Measurements from ENCODE around the gene MCF2L2.

MCF2L2 gene

DNA sequence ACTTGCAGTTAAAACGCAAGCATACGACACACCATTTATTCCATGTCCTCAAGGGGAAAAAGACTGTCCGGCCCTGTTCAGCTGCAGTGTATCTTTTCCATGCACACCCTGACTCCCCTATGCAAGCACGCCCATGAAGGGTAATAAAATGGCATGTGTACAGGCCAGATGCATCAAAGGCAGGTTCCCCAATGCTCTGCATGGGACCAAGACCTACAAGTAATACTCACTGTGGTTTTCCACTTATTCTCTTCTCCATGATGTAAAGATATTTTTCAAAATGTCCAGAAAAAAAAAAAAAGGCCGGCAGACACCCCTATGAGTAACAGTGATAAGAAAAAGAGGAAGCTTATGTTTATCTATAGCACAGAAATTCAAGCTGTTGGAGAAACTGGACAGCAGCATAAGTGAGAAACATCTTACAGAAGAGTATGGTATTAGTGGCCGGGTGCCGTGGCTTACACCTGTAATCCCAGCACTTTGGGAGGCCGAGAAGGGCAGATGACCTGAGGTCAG, 70.8 kb downstream of the MCF2L2 start:
- DNase-seq: no peak

DNA sequence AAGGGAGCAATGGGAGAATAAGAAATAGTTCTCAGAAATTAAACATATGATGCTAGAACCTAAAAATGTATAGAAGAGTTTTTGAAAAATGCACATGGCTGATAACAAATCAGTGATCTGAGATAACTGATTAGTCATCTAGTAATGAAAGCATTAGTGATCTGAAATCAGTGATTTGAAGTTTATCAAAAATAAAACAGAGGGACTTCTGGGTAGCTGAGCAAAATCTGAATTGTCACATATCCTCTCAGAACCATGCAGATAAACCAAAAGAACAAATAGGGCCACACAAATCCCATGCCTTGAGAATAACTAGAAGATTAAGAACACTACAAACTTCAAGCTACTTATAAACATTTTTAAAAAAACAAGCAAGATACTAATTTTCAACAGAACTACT, 71.5 kb downstream of the MCF2L2 start:
- no peak for DNase-seq

DNA sequence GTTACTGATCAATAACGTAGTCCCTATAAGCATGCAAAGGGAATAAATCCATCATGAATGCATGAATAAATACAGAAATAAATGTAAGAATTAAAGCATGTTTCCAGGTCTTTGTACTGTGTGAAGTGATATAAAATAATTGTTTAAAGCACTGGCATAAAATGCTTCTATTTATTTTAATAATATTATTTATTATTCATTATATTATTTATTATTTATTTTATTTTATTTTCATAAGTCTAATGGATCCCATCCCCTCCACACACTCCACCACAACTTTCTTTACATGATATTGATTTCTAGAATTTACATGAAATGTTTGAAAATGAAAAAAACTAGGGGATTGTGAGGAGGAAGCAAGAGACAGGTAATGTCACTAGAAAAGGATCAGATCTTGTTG, 73.5 kb downstream of the MCF2L2 start:
- DNase-seq: no peak

DNA sequence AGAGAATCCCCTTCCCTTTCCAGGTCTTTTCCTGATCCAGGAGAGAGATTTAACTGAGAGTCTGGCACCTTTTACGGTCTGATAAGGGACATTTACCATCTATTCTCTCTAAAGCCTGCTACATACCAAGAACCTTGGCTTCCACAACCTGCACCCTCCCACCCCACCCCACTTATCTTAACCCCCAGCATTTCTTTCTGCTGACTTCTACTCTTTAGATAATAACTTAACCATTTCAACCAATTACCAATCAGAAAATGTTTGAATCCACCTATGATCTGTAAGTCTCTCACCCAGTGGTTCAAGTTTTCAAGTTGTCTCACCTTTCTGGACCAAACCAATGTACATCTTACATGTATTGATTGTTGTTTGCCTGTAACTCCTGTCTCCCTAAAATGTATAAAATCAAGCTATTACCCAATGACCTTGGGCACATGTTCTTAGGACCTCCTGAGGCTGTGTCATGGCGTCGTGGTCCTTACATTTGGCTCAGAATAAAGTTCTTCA, 74.0 kb downstream of the MCF2L2 start:
- no peak for DNase-seq

DNA sequence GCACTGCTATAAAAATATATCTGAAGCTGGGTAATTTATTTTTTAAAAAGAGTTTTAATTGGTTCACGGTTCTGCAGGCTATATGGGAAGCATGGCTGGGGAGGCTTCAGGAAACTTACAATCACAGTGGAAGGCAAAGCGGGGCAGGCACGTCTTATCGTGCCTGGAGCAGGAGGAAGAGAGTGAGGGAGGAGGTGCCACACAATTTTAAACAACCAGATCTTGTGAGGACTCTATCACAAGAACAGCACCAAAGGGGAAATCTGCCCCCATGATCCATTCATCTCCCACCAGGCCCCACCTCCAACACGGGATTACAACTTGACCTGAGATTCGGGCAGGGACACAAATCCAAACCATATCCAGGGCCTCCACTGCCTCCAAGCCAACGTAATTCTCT, 75.0 kb downstream of the MCF2L2 start:
- DNase-seq: no peak

DNA sequence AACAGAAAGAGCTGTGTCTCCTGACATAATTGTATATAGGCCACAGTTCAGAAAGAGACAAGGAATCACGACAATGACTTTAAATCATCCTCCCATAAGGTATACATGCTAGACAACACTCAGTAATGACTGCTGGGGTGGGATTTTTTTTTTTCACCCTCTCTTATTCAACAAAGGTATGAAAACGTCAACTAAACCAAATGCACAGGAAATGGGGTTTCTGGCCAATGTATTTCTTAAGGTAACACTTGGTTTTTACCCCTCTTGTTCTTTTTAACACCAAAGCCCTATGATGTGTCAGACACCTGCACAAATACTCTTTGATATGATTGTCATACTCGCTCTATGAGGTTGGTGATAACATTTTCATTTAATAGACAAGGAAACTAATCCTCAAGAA, 78.3 kb downstream of the MCF2L2 start:
- DNase-seq: no peak

DNA sequence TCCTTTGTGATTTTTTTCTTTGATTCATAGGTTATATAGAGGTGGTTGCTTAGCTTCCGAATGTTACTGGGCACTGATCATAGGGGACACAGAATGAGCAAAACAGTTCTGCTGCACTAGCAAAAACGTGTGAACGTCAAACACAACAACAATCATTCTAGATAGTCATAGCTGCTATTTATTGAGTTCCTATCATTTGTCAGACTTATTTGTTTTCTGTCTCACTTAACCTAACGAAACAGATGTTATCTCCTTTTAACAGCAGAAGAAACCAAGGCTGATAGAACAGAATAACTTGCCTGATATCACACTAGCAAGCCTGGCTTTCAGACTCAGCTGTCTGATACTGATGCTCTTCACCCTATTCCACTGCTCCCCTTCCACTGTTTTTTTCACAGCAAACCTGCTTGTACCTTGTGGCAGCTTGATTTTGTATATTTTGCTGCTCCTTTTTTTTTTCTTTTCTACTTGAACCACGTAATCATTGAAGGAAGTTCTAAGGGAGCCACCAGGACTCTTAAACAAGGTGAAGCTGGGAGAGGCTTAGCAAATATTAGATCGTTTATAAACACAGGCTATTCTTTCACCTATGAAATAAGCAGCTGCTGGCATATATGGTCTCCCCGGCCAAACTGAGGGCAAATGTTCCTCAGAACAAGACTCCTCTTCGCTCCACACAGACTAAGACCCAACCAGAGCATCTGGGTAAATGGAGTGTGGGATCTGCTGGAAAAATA, 78.8 kb downstream of the MCF2L2 start:
- DNase-seq: no peak

DNA sequence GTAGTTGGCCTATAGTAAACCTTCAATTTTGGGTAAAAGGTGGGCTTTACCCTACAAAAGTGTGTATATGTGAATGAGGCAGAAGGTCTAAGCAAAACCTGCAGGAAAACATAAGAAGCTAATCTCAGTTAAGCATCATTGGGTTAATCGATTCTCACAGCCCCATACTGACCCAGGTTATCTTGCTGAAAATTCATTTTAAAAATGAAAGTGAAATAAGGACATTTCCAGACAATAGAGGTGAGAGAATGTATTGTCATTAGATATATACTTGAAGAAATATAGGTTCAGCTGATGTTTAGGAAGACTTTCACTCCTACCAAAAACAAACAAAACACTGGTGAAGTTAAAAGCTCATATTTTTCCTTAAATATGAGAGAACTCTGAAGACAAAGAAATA, 85.6 kb downstream of the MCF2L2 start:
- no peak for DNase-seq

DNA sequence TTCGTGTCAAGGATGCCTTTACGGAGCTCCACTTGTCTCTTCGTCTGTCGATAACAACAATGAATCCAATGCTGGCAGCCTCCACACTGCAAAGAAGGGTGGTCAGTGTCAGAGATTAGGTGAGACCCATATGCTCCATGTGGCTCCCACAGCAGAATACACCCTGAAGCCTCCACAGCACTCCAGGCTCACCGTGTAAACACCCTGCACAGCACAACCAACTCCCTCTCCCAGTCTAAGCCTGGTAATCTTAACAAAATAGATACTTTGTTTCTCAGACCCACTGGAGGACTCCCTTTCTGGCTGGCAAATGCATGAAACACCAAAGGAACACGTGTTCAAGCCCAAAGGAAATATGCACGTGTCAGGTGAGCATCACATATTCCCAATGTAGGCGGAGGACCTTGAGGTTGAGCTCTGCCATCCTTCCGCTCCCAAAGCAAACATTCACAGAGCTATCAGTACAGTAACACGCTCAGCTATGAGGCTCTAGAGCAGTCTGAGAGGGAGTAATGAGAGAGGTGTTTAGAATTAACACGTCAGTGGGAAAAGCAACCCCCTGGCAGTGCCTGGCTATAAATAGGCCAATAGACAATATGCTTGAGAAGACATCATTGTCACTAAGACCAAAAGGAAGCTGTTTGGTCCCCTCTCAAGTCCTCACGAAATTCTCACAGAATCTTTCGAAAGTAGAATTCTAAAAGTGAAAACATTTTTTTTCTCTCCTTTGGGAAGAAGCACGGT, 86.7 kb downstream of the MCF2L2 start:
- peak; percentile 66 for DNase-seq

DNA sequence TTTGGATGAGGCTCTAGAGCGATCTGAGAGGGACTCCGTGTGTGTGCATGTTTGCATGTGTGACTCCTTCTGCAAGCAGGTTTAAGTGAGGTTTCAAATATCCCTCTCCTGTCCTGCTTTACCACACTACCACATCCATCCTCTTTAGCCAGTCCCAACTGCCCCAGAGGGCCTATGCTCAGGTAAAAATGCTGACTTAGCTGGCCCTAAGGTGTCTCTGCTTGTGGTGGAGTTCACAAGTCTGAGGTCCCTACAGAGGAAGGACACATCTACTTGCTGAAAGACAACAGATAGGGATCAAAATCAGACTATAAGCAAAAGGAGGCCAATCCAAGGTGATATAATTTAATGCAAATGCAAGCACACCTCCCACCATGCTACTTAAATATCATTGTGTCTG, 88.2 kb downstream of the MCF2L2 start:
- no peak for DNase-seq

DNA sequence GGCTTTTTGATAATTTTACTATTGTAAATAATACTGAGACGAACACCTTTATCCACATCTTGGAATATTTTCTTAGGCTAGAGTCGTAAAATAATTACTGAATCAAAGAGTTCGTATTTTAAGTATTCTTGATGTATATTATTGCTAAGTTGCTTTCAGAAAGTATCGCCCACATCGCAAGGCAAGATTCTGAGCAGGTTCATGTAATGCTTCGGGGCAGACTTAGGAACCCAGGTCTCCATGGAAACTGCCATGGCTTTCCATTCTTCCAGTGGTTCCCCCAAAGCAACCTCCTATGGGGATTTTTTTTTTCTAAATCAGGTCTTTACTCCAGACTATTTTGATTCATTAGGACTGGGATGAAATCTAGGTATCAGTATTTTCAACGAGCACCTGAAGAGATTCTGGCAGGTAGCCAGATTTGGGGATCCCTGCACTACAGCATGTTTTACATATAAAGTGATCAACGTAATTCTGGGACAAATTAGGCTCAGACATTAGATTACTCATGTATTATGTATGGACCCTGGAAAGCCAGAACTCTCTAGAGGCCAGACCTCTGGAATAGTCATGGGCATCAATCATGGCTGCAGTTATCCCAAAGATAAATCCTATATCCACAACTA, 88.8 kb downstream of the MCF2L2 start:
- no peak for DNase-seq

DNA sequence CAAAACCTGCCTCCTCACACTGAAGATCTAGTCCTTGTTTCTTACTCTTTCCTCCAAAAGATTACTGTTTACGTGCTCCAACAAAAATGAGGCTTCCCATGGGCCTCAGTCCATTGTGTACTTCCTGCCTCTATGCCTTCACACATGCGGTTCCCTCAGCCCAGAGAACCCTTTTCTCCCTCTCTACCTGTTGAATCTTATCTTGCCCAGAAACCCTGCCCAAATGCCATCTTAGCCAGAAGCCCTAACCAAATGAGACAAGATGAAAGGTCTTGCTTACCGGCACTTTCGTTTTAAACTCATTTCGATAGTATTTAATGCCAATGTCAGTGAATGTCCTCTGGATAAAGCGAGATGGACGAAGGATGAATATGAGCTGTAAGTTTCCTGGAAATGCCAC, 89.9 kb downstream of the MCF2L2 start:
- DNase-seq: no peak

DNA sequence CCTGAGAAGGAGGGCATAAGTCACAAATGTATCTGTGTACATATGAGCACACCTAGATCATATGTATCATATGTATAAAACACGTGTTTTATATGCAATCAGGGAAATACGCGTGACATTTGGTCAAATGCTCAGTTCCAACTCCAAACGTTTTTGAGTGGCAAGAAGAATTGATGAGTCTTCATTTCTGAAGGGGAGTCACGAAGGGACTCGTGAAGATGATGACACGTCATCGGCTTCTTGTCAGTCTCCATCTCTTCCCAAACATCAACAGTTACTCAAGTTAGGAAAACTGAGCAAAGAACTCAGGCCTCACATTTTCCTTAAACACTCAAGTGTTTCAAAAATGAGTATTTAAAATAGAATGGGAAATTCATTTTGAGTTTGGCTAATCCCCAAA, 95.9 kb downstream of the MCF2L2 start:
- DNase-seq: no peak

DNA sequence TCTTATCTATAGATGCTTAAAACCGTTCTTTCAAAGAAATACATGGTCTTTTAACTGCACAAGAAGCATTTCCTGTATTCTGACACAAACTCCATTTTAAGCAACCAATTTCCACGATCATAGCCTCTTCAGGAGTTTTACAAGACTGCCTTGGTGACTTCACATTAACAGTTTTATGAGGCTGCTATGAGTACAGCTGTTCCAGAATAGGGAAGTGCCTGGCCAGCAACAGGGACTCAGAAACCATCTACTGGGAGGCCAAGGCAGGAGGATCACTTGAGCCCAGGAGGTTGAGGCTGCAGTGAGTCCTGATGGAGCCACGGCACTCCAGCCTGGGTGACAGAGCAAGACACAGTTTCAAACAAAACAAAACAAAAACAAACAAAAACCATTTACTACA, 96.9 kb downstream of the MCF2L2 start:
- no peak for DNase-seq

DNA sequence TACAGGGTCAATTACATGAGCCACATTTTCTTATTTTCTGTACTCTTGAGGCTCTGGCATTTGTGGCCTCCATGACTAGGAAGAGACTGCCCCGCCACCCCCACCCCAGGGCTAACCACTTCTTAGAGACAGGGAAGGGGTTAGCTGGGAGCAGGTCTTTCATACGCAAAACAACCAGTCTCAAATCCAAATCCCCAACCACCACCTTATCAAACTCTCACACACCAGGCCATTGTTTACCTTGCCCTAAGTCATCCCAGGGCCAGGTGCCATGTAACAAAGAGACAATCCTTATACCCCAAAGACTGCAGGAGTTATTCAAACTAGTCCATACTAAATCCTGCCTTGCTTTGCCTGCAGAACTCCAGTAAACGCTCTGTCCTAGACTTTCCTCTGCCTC, 97.5 kb downstream of the MCF2L2 start:
- no peak for DNase-seq

DNA sequence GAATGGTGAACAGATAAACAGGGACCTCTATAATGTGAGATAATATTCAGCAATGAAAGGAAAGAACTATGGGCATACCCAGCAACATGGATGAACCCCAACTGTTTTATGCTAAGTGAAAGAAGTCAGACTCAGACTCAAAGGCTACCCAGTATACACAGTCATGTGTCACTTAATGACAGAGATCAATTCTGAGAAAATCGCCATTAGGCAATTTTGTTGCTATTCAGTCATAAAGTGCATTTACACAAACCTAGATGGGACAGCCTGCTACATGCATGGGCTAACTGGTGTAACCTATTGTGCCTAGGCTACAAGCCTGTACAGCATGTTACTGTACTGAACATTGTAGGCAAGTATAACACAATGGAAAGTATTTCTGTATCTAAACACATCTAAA, 98.9 kb downstream of the MCF2L2 start:
- no peak for DNase-seq

DNA sequence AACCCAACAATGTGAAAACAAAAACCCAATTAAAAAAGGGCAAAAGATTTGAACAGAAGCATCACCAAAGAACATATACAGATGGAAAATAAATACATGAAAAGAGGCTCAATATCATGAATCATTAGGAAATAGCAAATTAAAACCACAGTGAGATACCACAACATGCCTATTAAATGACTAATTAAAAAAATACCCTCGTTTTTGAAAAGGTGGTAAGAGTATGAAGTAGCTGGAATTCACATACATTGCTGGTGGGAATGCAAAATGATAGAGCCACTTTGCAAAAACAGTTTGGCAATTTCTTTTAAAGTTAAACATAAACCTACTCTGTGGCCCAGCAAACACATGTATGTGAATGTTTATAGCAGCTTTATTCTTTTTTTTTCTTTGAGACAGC, 99.6 kb downstream of the MCF2L2 start:
- DNase-seq: no peak

DNA sequence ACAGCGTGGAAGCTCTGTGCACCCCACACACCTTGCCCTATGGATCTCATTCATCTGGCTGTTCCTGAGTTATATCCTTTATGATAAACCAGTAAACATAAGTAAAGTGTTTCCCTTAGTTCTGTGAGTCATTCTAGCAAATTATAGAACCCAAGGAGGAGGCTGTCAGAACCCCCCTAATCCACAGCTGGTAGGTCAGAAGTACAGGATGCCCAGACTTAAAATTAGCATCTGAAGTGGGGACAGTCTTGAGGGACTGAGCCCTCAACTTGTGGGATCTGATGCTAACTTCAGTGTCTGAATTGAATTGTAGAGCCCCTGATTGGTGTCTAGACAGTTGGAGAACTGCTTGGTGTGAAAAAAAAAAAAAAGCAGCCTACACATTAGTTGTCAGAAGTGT, 100.3 kb downstream of the MCF2L2 start:
- no peak for DNase-seq

DNA sequence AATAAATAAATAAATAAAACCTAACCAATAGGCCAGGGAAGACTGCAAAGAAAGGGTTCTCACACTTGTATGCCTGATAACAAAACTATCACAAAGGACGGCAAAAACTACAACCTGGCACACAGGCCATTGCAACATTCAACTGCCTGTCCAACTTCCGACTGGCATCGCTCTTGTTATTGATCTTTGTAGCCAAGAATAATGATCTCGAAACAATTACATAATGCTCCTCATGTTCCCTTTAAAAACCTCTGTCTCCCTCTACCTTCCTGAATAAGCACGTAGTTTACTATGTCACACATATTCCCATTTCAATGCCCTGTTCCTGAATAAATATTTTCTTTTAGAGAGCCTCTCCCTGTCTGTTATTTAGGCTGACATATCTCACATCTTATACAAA, 101.1 kb downstream of the MCF2L2 start:
- DNase-seq: no peak

DNA sequence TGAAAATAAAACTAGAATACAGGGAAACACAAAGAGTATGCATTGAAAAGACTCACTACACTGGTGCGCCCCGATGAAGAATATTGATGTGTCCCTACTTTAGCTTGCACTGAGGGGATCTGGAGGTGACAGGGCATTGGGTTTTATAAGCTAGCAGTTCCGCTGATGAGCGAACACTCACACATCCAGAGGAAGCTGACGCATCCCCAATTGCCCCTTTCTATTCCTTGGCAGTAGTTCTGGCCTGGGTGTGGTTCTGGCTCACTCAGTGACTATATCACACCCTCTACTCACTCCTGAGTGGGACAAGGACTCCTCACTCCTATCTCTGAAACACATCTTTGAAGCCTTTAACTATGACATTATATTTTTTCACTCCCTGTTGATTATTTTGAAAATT, 104.3 kb downstream of the MCF2L2 start:
- no peak for DNase-seq

DNA sequence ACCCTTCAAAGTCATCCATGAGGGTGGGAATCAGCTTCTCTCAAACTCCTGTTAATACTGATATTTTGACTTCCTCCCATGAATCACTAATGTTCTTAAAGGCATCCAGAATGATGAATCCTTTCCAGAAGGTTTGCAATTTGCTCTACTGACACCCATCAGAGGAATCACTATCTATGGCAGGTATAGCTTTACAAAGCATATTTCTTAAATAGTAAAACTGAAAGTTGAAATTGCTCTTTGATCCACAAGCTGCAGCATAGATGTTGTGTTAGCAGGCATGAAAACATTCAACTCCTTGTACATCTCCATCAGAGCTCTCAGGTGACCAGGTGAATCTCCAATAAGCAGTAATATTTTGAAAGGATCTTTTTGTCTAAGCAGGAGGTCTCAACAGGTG, 109.0 kb downstream of the MCF2L2 start:
- DNase-seq: no peak

DNA sequence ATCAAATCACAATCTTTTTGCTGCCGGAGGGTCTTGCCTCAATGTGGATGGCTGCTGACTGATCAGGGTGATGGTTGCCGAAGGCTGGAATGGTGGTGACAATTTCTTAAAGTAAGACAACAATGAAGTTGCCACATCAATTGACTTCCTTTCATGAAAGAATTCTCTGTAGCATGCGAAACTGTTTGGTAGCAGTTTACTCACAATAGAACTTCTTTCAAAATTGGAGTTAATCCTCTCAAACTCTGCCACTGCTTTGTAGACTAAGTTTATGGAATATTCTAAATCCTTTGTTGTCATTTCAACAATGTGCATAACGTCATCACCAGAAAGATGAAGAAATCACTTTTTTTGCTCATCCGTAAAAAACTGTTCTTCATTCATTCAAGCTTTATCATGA, 109.5 kb downstream of the MCF2L2 start:
- DNase-seq: no peak

DNA sequence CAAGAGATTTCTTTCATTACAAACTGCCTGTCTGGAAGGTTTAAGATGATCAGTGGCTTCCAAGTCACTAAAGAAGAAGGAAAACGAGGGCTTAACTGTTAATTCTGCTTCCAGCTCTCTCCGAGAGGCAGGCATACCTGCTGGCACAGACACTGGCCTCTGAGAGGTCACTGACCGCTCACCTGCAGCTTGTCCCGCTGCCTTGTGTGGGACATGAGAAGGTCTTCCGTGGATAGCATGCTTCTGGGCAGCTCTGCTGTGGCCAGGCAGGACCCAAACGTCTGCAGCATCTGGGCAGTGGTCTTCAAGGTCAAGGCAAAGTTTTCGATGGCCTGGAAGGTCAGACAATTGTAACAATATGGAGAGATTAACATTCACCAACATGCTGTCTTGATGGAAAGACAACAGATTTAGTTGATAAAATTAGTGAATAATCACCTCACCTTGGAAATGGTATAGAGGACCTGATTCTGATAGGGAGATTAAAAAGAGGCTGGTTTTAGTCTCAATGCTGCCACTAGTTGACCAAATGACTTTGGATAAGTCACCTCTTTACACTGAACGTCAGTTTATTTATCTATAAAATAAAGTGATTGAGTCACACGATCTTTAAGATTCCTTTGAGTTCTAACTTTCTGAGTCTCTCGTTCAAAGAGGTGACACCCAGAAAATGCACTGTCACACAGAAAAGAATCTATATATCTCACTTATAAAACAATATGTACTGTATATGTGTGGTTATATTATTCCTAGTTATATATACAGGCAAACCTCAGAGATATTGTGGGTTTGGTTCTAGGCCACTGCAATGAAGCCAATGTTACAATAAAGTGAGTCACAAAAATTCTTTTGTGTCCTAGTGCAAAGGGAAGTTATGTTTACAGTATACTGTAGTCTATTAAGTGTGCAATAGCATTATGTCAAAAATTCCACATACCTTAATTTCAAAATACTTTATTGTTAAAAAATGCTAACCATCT, 110.2 kb downstream of the MCF2L2 start:
- no peak for DNase-seq

All from NCI-H1436 treated with DMSO at 0.1 percent for 48 hours (cell line).